ENCODE data around the gene LEP.

- TF ChIP-seq, protein P1, sequence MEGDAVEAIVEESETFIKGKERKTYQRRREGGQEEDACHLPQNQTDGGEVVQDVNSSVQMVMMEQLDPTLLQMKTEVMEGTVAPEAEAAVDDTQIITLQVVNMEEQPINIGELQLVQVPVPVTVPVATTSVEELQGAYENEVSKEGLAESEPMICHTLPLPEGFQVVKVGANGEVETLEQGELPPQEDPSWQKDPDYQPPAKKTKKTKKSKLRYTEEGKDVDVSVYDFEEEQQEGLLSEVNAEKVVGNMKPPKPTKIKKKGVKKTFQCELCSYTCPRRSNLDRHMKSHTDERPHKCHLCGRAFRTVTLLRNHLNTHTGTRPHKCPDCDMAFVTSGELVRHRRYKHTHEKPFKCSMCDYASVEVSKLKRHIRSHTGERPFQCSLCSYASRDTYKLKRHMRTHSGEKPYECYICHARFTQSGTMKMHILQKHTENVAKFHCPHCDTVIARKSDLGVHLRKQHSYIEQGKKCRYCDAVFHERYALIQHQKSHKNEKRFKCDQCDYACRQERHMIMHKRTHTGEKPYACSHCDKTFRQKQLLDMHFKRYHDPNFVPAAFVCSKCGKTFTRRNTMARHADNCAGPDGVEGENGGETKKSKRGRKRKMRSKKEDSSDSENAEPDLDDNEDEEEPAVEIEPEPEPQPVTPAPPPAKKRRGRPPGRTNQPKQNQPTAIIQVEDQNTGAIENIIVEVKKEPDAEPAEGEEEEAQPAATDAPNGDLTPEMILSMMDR (IDR thresholded peaks at IDR 0.05), result no peak
- no peak for TF ChIP-seq ZFX (IDR thresholded peaks at IDR 0.05; ENCODE audit: borderline replicate concordance)
These were observed 38.0 kb upstream of the LEP start for GRCh38 chr7:128203047-128203491.
